Activated CD8-positive, alpha-beta memory T cell treated with anti-CD3 and anti-CD28 coated beads, Interleukin-2, amount 50 U/mL, for 48 hours (primary cell): ENCODE data around the gene CHKB.

Source experiments
- DNase-seq: peaks from one replicate; pipeline ENCODE4 v3.0.0-alpha.2; 2020

CHKB gene

GRCh38 chr22:50571264-50572175, 11.1 kb downstream of the CHKB start:
- no peak for DNase-seq

- no peak for DNase-seq
Observed at GRCh38 chr22:50570861-50571260, 11.8 kb downstream of the CHKB start.

GRCh38 chr22:50569896-50570535, 12.6 kb downstream of the CHKB start:
- no peak for DNase-seq

GRCh38 chr22:50569041-50569459, 13.6 kb downstream of the CHKB start:
- DNase-seq = no peak

GRCh38 chr22:50568626-50569025, 14.0 kb downstream of the CHKB start:
- no peak for DNase-seq

- DNase-seq = no peak
Observed at GRCh38 chr22:50567721-50568252, 14.9 kb downstream of the CHKB start.

- DNase-seq = no peak
Observed at GRCh38 chr22:50564289-50564688, 18.4 kb downstream of the CHKB start.

- DNase-seq = no peak
Observed at GRCh38 chr22:50563413-50564160, 19.1 kb downstream of the CHKB start.

GRCh38 chr22:50562523-50563412, 19.9 kb downstream of the CHKB start, which contains the start of gene SYCE3:
Gene SYCE3 (minus strand): TSS chr22:50562919. CDS start chr22:50556405, 6,514 bp downstream.
- peak; percentile 99 for DNase-seq

GRCh38 chr22:50561401-50562358, 21.0 kb downstream of the CHKB start:
- DNase-seq = no peak

- DNase-seq = no peak
Observed at GRCh38 chr22:50560034-50560433, 22.6 kb downstream of the CHKB start.

- DNase-seq = no peak
Observed at GRCh38 chr22:50556703-50557102, 25.9 kb downstream of the CHKB start.

GRCh38 chr22:50553310-50553709, 29.3 kb downstream of the CHKB start:
- DNase-seq = no peak

GRCh38 chr22:50551160-50551752, 31.4 kb downstream of the CHKB start:
- DNase-seq = no peak

GRCh38 chr22:50550395-50550794, 32.3 kb downstream of the CHKB start:
- no peak for DNase-seq

- DNase-seq = no peak
Observed at GRCh38 chr22:50548921-50549790, 33.5 kb downstream of the CHKB start.

- DNase-seq = peak; percentile 83
Observed at GRCh38 chr22:50548040-50548920, 34.4 kb downstream of the CHKB start.

- no peak for DNase-seq
Observed at GRCh38 chr22:50547263-50547985, 35.2 kb downstream of the CHKB start.
